ENCODE data around the gene RELB.

RELB gene

GRCh38 chr19:45023048-45023447 is 21.8 kb downstream of the RELB start:
- DNase-seq = no peak

- DNase-seq = no peak
Measured at GRCh38 chr19:45025264-45025663, 24.0 kb downstream of the RELB start.

GRCh38 chr19:45027371-45027770 is 26.1 kb downstream of the RELB start:
- DNase-seq = no peak

GRCh38 chr19:45030825-45031224 is 29.6 kb downstream of the RELB start:
- DNase-seq = no peak

DNA sequence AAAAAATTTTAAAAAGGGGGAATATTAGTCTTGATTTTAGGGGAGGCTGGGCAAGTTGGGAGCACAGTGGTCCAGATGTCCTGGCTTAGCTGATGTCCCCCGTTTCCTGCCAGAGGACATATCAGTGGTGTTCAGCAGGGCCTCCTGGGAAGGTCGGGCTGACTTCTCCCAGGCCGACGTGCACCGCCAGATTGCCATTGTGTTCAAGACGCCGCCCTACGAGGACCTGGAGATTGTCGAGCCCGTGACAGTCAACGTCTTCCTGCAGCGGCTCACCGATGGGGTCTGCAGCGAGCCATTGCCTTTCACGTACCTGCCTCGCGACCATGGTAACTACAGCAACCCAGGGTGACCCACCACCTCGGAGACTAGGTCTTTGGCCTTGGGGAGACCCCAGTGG is 31.2 kb downstream of the RELB start:
- no peak for DNase-seq

DNA sequence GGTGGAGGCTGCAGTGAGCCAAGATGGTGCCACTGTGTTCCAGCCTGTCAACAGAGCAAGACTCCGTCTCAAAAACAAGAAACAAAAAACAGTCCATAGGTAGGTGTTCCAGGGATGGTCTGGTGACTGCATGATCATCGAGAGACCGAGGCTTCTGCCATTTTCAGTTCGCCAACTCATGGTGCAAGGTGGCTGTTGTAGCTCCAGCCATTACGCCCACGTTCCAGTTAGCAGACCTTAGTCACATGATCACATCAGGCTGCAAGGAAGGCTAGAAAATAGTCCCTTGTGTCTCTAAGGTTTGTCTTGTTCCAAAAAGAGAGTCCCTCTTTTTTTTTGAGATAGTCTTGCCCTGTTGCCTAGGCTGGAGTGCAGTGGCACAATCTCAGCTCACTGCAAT is 34.5 kb downstream of the RELB start:
- DNase-seq = no peak

DNA sequence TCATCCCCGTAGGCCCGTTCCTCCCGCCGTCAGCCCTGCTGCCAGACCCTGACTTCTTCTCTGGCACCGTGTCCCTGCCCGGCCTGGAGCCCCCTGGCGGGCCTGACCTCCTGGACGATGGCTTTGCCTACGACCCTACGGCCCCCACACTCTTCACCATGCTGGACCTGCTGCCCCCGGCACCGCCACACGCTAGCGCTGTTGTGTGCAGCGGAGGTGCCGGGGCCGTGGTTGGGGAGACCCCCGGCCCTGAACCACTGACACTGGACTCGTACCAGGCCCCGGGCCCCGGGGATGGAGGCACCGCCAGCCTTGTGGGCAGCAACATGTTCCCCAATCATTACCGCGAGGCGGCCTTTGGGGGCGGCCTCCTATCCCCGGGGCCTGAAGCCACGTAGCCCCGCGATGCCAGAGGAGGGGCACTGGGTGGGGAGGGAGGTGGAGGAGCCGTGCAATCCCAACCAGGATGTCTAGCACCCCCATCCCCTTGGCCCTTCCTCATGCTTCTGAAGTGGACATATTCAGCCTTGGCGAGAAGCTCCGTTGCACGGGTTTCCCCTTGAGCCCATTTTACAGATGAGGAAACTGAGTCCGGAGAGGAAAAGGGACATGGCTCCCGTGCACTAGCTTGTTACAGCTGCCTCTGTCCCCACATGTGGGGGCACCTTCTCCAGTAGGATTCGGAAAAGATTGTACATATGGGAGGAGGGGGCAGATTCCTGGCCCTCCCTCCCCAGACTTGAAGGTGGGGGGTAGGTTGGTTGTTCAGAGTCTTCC is 36.3 kb downstream of the RELB start:
- no peak for DNase-seq

GRCh38 chr19:45038931-45039893 is 37.9 kb downstream of the RELB start, which contains the start of gene CLASRP:
CLASRP (plus strand) TSS chr19:45039045; CDS start chr19:45040213, 1,168 bp downstream.
- peak; percentile 96 for DNase-seq

DNA sequence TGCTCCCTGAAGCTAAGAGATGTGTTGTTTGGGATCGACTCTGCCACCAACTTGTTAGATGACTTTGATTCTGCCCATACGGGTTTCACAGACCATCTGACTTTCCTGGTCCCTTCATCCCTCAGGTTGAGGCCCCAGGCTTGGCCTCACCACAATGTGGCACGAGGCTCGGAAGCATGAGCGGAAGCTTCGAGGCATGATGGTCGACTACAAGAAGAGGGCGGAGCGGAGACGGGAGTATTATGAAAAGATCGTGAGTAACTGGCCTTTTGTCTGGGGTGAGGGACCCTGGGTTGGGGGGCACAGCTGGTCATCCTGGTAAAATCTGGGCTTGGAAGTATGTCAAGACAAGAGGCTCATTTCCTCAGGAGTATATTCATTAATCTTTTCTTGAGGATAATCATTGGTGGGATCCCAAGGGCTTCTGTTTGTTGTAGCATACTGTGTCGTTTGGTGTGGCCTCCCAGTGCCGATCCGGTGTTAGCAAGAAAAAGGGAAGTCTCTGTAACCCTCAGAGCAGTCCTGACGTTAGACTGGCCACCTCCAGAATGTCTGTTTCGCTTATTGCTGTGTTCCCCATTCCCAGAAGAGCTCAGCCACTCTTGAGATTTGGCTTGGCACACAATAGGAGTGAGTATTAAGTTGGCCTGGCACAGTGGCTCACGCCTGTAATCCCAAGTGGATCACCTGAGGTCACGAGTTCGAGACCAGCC is 39.0 kb downstream of the RELB start:
- no peak for DNase-seq

DNA sequence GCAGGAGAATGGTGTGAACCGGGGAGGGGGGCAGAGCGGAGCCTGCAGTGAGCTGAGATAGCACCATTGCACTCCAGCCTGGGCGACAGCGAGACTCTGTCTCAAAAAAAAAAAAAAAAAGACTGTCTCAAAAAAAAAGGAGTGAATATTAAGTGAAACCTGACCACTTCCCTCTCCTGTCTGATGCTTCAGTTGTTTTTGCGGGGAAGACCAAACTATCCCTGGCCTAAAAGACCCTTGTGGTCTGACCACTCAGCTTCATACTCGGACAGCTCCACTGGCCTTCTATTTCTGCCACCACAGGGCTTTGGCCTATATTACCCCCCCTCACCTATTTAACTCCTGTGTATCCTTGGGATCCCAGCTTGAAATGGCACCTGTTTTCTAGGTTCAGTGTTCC is 39.9 kb downstream of the RELB start:
- no peak for DNase-seq

- no peak for DNase-seq
Measured at GRCh38 chr19:45045671-45046353, 44.5 kb downstream of the RELB start.

GRCh38 chr19:45046355-45046754 is 45.1 kb downstream of the RELB start:
- DNase-seq = no peak

DNA sequence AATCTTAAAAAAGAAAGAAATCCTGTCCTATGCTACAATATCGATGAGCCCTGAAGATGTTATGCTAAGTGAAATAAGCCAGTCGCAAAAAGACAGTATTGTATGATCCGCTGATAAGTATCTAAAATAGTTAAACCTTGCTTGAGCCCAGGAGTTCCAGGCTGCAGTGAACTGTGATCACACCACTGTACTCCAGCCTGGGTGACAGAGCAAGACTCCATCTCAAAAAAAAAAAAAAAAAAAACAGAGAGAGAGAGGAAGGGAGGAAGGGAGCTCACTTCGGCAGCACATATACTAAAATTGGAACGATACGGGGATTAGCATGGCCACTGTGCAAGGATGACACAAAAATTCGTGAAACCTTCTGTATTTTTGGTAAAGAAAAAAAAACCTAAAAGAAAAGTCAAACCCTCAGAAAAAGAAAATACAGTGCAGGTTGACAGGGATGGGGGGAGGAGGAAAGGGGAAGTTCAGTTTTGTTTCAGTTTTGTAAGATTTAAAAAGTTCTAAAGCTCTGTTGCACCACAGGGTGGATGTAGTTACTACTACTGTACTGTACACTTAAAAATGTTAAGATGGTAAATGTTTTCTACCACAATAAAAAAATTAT is 46.0 kb downstream of the RELB start:
- peak; percentile 90 for DNase-seq

- no peak for DNase-seq
Measured at GRCh38 chr19:45049073-45049736, 47.9 kb downstream of the RELB start.

DNA sequence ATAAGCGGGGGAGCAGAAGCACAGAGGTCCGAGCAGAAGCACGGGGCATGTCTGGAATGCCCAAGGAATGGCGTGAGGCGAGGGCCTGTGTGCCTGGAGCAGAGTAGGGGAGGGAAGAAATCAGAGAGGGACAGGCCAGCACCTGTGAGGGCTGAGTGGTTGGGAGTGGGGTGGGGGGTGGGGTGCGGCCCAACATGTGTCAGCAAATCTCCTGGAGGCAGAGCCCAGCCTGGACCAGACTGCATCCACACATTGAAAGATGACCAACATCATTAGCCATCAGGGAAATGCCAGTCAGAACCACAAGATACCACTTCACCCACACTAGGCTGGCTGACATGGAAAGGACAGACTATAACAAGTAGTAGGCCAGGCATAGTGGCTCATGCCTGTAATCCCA is 48.8 kb downstream of the RELB start:
- no peak for DNase-seq

GRCh38 chr19:45051929-45052579 is 50.8 kb downstream of the RELB start:
- no peak for DNase-seq

- no peak for DNase-seq
Measured at GRCh38 chr19:45056831-45057230, 55.6 kb downstream of the RELB start.

- DNase-seq = no peak
Measured at GRCh38 chr19:45057444-45057843, 56.2 kb downstream of the RELB start.

- no peak for DNase-seq
Measured at GRCh38 chr19:45058622-45059159, 57.4 kb downstream of the RELB start.

GRCh38 chr19:45059258-45059965 is 58.1 kb downstream of the RELB start:
- peak; percentile 88 for DNase-seq

Data from OCI-M1 (cell line).